Measurements from ENCODE around the gene CDK11A. TPM values are rescaled to one million over a fixed set of nuclear protein-coding genes. Genes with fewer than 3 reads are reported as not detected.
"Not testable (repeated sequence)": the region's sequence is repeated elsewhere in the genome, so short reads cannot be mapped to it uniquely, and the experiment has no call there.

Gene CDK11A
- polyA plus RNA-seq, 3 donors: 4.4 to 80.1 (median 13.3) TPM

DNA sequence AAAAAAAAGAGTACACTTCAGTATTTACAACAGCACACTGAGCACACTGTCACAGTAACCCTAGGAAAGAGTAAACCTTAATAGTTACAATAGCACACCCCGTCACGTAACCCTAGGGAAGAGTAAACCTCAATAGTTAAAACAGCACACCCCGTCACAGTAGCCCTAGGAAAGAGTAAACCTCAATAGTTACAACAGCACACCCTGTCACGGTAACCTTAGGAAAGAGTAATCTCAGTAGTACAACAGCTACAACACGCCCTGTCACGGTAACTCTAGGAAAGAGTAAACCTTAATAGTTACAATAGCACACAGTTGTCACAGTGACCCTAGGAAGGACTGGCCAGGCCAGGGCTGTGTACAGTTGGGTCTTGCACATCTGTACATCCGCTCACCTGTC lies 3.0 kb downstream of the CDK11A start:
- intact Hi-C loops (cut with micrococcal nuclease): loop anchor here in 1 of 2 donors (2.0 kb wide), 1 partner anchor 64 kb away; no protein-coding TSS in a partner anchor
- peaks cover 1% of the 10 kb centered on the region for H3K4me1 Mint-ChIP-seq
- H3K9ac ChIP-seq (ENCODE audit: insufficient read depth, low read length, poor library complexity, severe bottlenecking): no peak overlapping the region
- H3K9me3 ChIP-seq (replicated peaks in 1 of 2; ENCODE audit: control insufficient read depth in 1 of 2, insufficient read depth in 1 of 2, low read length in 2 of 2): no peaks in the 10 kb centered on the region
- no peak overlapping the region for H2AFZ ChIP-seq (ENCODE audit: insufficient read depth, low read depth, low read length, poor library complexity, severe bottlenecking)
- H3K4me2 ChIP-seq (replicated peaks; ENCODE audit: extremely low read depth, low read length, poor library complexity, severe bottlenecking): no peak overlapping the region
- no peak for DNase-seq
- peaks cover 11% of the 10 kb centered on the region for H3K79me2 ChIP-seq (ENCODE audit: insufficient read depth, low read length)
- peaks cover 40 to 50% of the 10 kb centered on the region in 2 donors for H3K36me3 ChIP-seq (replicated peaks in 1 of 2; ENCODE audit: control insufficient read depth in 1 of 2, insufficient read depth in 2 of 2, low read length in 2 of 2)
- H3K27me3 Mint-ChIP-seq (ENCODE audit: low read depth in 3 of 3): peaks cover 0 to 2% (median 2%) of the 10 kb centered on the region in 3 donors
- H3K27me3 ChIP-seq (ENCODE audit: control insufficient read depth in 2 of 2, insufficient read depth in 2 of 2, low read length in 2 of 2): no peaks in the 10 kb centered on the region
- H3K27ac Mint-ChIP-seq: peak overlapping the region in 1 of 7 donors; percentile 4
- peaks cover 41 to 57% of the 10 kb centered on the region in 2 donors for H3K36me3 Mint-ChIP-seq
- no peak overlapping the region for H3K4me3 ChIP-seq (replicated peaks in 1 of 3; ENCODE audit: low read depth in 2 of 3, low read length in 3 of 3)
- TF ChIP-seq, protein P1, sequence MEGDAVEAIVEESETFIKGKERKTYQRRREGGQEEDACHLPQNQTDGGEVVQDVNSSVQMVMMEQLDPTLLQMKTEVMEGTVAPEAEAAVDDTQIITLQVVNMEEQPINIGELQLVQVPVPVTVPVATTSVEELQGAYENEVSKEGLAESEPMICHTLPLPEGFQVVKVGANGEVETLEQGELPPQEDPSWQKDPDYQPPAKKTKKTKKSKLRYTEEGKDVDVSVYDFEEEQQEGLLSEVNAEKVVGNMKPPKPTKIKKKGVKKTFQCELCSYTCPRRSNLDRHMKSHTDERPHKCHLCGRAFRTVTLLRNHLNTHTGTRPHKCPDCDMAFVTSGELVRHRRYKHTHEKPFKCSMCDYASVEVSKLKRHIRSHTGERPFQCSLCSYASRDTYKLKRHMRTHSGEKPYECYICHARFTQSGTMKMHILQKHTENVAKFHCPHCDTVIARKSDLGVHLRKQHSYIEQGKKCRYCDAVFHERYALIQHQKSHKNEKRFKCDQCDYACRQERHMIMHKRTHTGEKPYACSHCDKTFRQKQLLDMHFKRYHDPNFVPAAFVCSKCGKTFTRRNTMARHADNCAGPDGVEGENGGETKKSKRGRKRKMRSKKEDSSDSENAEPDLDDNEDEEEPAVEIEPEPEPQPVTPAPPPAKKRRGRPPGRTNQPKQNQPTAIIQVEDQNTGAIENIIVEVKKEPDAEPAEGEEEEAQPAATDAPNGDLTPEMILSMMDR (IDR thresholded peaks at IDR 0.05): no peak
- WGBS (ENCODE audit: insufficient coverage): no CpG with 5 or more reads among the region's 7 CpGs
- no peaks in the 10 kb centered on the region for H3K4me1 ChIP-seq (ENCODE audit: control insufficient read depth in 1 of 2, insufficient read depth in 2 of 2, low read length in 2 of 2)
- no peaks in the 10 kb centered on the region for H4K20me1 ChIP-seq (ENCODE audit: insufficient read depth, low read length)
- H3K9me3 Mint-ChIP-seq: no peaks in the 10 kb centered on the region
- H3K4me3 Mint-ChIP-seq: no peak overlapping the region
- H3K27ac ChIP-seq (ENCODE audit: low read depth in 1 of 2, low read length in 2 of 2): no peak overlapping the region

DNA sequence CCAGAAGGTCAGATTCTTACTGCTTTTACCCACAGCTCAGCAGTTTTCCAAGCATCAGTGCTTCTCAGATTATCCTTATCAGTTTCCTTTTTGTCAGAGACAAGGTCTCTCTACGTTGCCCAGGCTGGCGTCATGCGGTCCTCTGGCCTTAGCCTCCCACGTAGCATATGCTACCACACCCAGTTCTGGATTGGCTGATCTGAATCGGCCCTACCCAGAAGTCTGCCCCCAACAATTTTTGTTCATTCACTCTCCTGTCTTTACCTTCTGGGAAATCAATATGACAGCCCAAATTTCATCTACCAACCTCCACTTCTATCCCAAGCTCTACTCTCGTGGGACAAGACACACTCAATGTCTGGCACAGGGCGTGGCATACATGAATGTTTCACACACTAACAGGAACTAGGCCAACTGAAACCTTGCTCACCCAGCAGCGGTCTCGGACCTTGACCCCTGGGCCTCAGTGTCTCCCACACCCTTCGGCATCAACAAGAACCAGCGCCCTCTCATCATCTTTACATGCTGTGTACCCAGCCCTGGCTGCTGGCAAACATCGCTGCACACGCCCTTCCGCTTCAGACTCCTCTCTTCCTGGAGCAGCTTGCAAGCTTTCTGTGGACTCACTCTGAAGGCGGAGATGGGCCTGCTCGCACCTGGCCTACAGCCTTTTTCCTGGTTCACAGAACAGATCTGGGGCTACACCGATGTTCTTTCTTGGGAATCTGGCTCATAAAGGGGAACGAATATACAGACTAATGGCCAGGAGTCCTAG lies 8.9 kb downstream of the CDK11A start:
- H3K27ac ChIP-seq (ENCODE audit: low read depth in 1 of 2, low read length in 2 of 2); H3K4me3 ChIP-seq (replicated peaks in 1 of 3; ENCODE audit: low read depth in 2 of 3, low read length in 3 of 3); H3K4me2 ChIP-seq (replicated peaks; ENCODE audit: extremely low read depth, low read length, poor library complexity, severe bottlenecking); H3K9ac ChIP-seq (ENCODE audit: insufficient read depth, low read length, poor library complexity, severe bottlenecking); H3K79me2 ChIP-seq (ENCODE audit: insufficient read depth, low read length); H3K27me3 ChIP-seq (ENCODE audit: control insufficient read depth in 2 of 2, insufficient read depth in 2 of 2, low read length in 2 of 2); DNase-seq; H3K9me3 Mint-ChIP-seq; H3K4me1 Mint-ChIP-seq; H3K4me1 ChIP-seq (ENCODE audit: control insufficient read depth in 1 of 2, insufficient read depth in 2 of 2, low read length in 2 of 2); H3K4me3 Mint-ChIP-seq; H4K20me1 ChIP-seq (ENCODE audit: insufficient read depth, low read length); H2AFZ ChIP-seq (ENCODE audit: insufficient read depth, low read depth, low read length, poor library complexity, severe bottlenecking); H3K27me3 Mint-ChIP-seq (ENCODE audit: low read depth in 3 of 3); intact Hi-C loops (cut with micrococcal nuclease); H3K9me3 ChIP-seq (replicated peaks in 1 of 2; ENCODE audit: control insufficient read depth in 1 of 2, insufficient read depth in 1 of 2, low read length in 2 of 2); H3K27ac Mint-ChIP-seq: not testable (repeated sequence)
- H3K36me3 Mint-ChIP-seq: peaks cover 43 to 69% of the 10 kb centered on the region in 2 donors
- H3K36me3 ChIP-seq (replicated peaks in 1 of 2; ENCODE audit: control insufficient read depth in 1 of 2, insufficient read depth in 2 of 2, low read length in 2 of 2): peaks cover 38 to 51% of the 10 kb centered on the region in 2 donors
- WGBS (ENCODE audit: insufficient coverage): 99% methylated on average over 8 of the region's 18 CpGs

DNA sequence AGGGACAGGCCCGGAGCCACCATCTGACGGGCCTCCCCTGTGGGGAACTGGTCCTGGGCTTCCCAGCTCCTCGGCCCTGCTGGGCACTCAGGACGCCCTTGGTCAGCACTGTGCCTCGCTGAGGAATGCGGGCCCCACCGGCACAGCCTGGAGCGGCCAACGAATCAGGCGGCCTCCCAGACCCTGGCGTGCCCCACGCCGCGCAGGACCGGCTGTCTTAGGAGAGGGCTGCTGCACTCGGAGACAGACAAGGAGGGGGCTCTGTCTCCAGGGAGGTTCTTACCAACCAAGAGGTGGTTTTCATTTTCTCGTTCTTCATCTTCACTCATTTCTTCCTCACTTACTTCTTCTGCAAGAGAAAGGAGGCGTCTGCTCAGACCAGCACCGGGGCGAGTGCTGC lies 16.3 kb downstream of the CDK11A start:
- H3K79me2 ChIP-seq (ENCODE audit: insufficient read depth, low read length); H3K4me3 Mint-ChIP-seq: not testable (repeated sequence)

DNA sequence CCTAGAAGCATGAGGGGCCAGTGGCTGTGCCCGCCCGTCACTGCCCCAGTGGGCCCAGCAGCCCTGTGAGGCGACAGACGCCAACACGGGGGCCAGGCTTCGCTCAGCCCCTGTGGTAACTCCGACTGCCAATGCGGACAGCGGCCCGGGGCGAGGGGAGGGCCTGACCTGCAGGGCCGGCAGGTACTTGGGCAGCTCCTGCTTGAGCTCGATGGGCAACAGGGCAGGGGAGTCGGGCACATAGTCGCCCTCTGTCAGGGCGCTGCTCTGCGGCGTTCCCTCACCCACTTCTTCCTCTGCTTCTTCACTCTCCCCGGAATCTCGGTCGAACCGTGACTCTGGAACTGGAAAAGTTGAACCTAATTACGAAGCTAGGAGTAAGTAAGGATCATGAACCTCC lies 16.9 kb downstream of the CDK11A start:
- H3K9me3 ChIP-seq (replicated peaks in 1 of 2; ENCODE audit: control insufficient read depth in 1 of 2, insufficient read depth in 1 of 2, low read length in 2 of 2); H3K79me2 ChIP-seq (ENCODE audit: insufficient read depth, low read length); H4K20me1 ChIP-seq (ENCODE audit: insufficient read depth, low read length); H3K9ac ChIP-seq (ENCODE audit: insufficient read depth, low read length, poor library complexity, severe bottlenecking); H2AFZ ChIP-seq (ENCODE audit: insufficient read depth, low read depth, low read length, poor library complexity, severe bottlenecking); H3K27me3 ChIP-seq (ENCODE audit: control insufficient read depth in 2 of 2, insufficient read depth in 2 of 2, low read length in 2 of 2); H3K4me2 ChIP-seq (replicated peaks; ENCODE audit: extremely low read depth, low read length, poor library complexity, severe bottlenecking); intact Hi-C loops (cut with micrococcal nuclease); H3K4me3 Mint-ChIP-seq; H3K27me3 Mint-ChIP-seq (ENCODE audit: low read depth in 3 of 3); H3K4me1 Mint-ChIP-seq; H3K4me1 ChIP-seq (ENCODE audit: control insufficient read depth in 1 of 2, insufficient read depth in 2 of 2, low read length in 2 of 2); H3K27ac ChIP-seq (ENCODE audit: low read depth in 1 of 2, low read length in 2 of 2); H3K27ac Mint-ChIP-seq; H3K4me3 ChIP-seq (replicated peaks in 1 of 3; ENCODE audit: low read depth in 2 of 3, low read length in 3 of 3); DNase-seq; H3K9me3 Mint-ChIP-seq: not testable (repeated sequence)
- peaks cover 19 to 36% of the 10 kb centered on the region in 2 donors for H3K36me3 Mint-ChIP-seq
- peaks cover 21 to 23% of the 10 kb centered on the region in 2 donors for H3K36me3 ChIP-seq (replicated peaks in 1 of 2; ENCODE audit: control insufficient read depth in 1 of 2, insufficient read depth in 2 of 2, low read length in 2 of 2)
- WGBS (ENCODE audit: insufficient coverage): no CpG with 5 or more reads among the region's 23 CpGs

More for the DNA sequence above, 16.3 kb downstream of the CDK11A start:
- H3K4me1 Mint-ChIP-seq; H4K20me1 ChIP-seq (ENCODE audit: insufficient read depth, low read length); H3K9me3 ChIP-seq (replicated peaks in 1 of 2; ENCODE audit: control insufficient read depth in 1 of 2, insufficient read depth in 1 of 2, low read length in 2 of 2); intact Hi-C loops (cut with micrococcal nuclease); H2AFZ ChIP-seq (ENCODE audit: insufficient read depth, low read depth, low read length, poor library complexity, severe bottlenecking); H3K27me3 Mint-ChIP-seq (ENCODE audit: low read depth in 3 of 3); H3K27ac ChIP-seq (ENCODE audit: low read depth in 1 of 2, low read length in 2 of 2); H3K4me3 ChIP-seq (replicated peaks in 1 of 3; ENCODE audit: low read depth in 2 of 3, low read length in 3 of 3); DNase-seq; H3K27me3 ChIP-seq (ENCODE audit: control insufficient read depth in 2 of 2, insufficient read depth in 2 of 2, low read length in 2 of 2); H3K27ac Mint-ChIP-seq; H3K9ac ChIP-seq (ENCODE audit: insufficient read depth, low read length, poor library complexity, severe bottlenecking); H3K4me1 ChIP-seq (ENCODE audit: control insufficient read depth in 1 of 2, insufficient read depth in 2 of 2, low read length in 2 of 2); H3K9me3 Mint-ChIP-seq; H3K4me2 ChIP-seq (replicated peaks; ENCODE audit: extremely low read depth, low read length, poor library complexity, severe bottlenecking): not testable (repeated sequence)
- no CpG with 5 or more reads among the region's 20 CpGs for WGBS (ENCODE audit: insufficient coverage)
- H3K36me3 ChIP-seq (replicated peaks in 1 of 2; ENCODE audit: control insufficient read depth in 1 of 2, insufficient read depth in 2 of 2, low read length in 2 of 2): peaks cover 21 to 23% of the 10 kb centered on the region in 2 donors
- H3K36me3 Mint-ChIP-seq: peaks cover 17 to 35% of the 10 kb centered on the region in 2 donors

Measured in CD14-positive monocyte (primary cell).